Activated T-cell treated with anti-CD3 and anti-CD28 coated beads, Interleukin-2, amount 50 U/mL, for 24 hours (primary cell): Measurements from ENCODE around the gene TEX13D.

Experiments
- DNase-seq: peaks from one replicate; pipeline ENCODE4 v3.0.0-alpha.2; 2020
- H3K27ac Mint-ChIP-seq: 2 replicates; pipeline ENCODE4 v1.8.0; 2020; ENCODE audit warnings: mild to moderate bottlenecking, mixed read lengths
- H3K27me3 Mint-ChIP-seq: 2 replicates; pipeline ENCODE4 v1.8.0; 2020; ENCODE audit warnings: mixed read lengths
- H3K36me3 Mint-ChIP-seq: 2 replicates; pipeline ENCODE4 v1.8.0; 2020; ENCODE audit warnings: low read depth, mixed read lengths
- H3K4me1 Mint-ChIP-seq: 2 replicates; pipeline ENCODE4 v1.8.0; 2020; ENCODE audit warnings: low read depth, mixed read lengths
- H3K4me3 Mint-ChIP-seq: 2 replicates; pipeline ENCODE4 v1.8.0; 2020; ENCODE audit warnings: mild to moderate bottlenecking, moderate library complexity, mixed read lengths
- H3K9me3 Mint-ChIP-seq: 2 replicates; pipeline ENCODE4 v1.8.0; 2020; ENCODE audit warnings: mixed read lengths

The TEX13D gene

GRCh38 chrX:124342174-124342867, 9.9 kb downstream of the TEX13D start:
- Mint-ChIP-seq H3K4me3 (peak overlapping the region; percentile 57), H3K4me1 (peaks cover 74% of the 10 kb centered on the region), H3K27me3 (peaks cover 3% of the 10 kb centered on the region), H3K9me3 (no peaks in the 10 kb centered on the region), H3K36me3 (peaks cover 6% of the 10 kb centered on the region), H3K27ac (peak overlapping the region; percentile 82)
- no peak for DNase-seq

GRCh38 chrX:124343016-124343415, 10.6 kb downstream of the TEX13D start:
- Mint-ChIP-seq H3K9me3 (no peaks in the 10 kb centered on the region), H3K36me3 (peaks cover 6% of the 10 kb centered on the region), H3K27ac (peak overlapping the region; percentile 82), H3K4me3 (peak overlapping the region; percentile 57), H3K27me3 (peaks cover 3% of the 10 kb centered on the region), H3K4me1 (peaks cover 70% of the 10 kb centered on the region)
- DNase-seq: no peak

DNA sequence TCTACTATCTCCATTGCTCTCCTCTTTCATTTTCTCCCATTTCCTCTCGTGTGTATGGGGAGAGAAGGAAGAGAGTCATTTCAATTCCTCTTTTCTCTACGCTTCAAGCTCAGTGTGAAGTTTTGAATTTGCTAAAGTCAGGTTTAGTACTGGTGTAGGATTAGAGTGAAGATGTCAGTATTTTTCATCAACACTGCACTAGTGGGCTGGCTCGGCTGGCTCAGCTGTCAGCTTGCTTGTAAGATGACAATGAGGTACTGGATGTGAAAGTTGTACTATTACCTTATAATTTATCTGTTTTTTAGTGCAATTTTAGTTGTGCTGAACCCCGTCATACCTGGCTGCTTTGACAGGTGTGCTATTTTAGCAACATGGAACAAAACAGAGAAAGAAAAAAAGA, 11.8 kb downstream of the TEX13D start:
- no peak for DNase-seq
- Mint-ChIP-seq H3K4me1 (peaks cover 71% of the 10 kb centered on the region), H3K27ac (peak overlapping the region; percentile 82), H3K27me3 (peaks cover 3% of the 10 kb centered on the region), H3K36me3 (peaks cover 16% of the 10 kb centered on the region), H3K9me3 (no peaks in the 10 kb centered on the region), H3K4me3 (peak overlapping the region; percentile 18)

DNA sequence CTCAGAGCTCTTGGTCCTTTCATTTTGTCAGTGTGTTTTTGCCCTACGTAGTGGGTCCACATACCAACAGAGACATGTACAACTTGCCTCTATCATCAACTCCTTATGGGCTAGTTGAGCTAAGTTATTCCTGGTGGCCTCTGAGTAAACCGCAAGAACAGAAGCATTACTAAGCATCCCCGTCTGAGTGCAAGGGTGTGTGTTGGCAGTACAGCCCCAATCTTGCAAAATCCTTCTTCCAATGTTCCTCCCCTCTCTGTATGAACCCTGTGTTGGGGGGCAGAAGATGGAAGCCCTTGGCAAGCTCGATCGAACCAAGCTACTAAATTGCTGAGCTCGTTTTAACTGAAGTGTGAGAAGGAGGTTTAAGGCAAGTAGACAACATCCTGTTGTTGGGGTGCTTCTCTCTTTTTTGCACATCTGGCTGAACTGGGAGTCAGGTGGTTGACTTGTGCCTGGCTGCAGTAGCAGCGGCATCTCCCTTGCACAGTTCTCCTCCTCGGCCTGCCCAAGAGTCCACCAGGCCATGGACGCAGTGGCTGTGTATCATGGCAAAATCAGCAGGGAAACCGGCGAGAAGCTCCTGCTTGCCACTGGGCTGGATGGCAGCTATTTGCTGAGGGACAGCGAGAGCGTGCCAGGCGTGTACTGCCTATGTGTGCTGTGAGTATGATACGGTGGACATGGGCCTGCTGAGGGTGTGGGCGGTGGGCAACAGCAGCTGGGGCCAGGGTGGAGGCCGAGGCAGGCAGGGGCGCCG, 13.8 kb downstream of the TEX13D start, which contains the start of gene SH2D1A:
TSS of gene SH2D1A (plus strand) at position 447 of the 760 bp plus-strand sequence. CDS start at position 527, 80 bp downstream.
- peaks cover 16% of the 10 kb centered on the region for H3K36me3 Mint-ChIP-seq
- H3K4me3 Mint-ChIP-seq: peak within 1 kb of the TSS; percentile 90
- peaks cover 3% of the 10 kb centered on the region for H3K27me3 Mint-ChIP-seq
- H3K9me3 Mint-ChIP-seq: no peaks in the 10 kb centered on the region
- H3K4me1 Mint-ChIP-seq: peaks cover 58% of the 10 kb centered on the region
- H3K27ac Mint-ChIP-seq: peak within 1 kb of the TSS; percentile 98
- peak; percentile 61 for DNase-seq

DNA sequence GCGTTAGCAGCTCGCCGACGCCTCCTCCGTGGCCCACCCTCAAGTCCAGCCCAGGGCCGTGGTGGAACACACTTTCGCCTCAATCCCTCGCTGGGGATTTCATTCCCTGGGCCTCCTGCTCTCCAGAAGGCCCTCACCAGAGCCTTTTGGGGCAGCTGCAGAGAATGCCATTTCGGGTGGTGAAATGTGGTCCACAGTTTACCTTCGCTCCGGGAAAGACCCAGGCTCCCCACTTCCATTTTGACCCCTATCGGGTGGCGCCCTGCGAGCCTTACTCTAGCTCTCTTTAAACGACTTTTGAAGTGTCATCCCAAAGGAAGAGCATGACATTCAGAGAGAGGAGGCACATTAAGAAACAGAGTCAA, 14.4 kb downstream of the TEX13D start:
- H3K27ac Mint-ChIP-seq: peak overlapping the region; percentile 98
- H3K36me3 Mint-ChIP-seq: peaks cover 16% of the 10 kb centered on the region
- H3K9me3 Mint-ChIP-seq: no peaks in the 10 kb centered on the region
- H3K4me1 Mint-ChIP-seq: peaks cover 56% of the 10 kb centered on the region
- peak overlapping the region; percentile 90 for H3K4me3 Mint-ChIP-seq
- H3K27me3 Mint-ChIP-seq: peaks cover 3% of the 10 kb centered on the region
- DNase-seq: peak; percentile 57

GRCh38 chrX:124347242-124347641, 14.8 kb downstream of the TEX13D start:
- DNase-seq: no peak
- Mint-ChIP-seq H3K4me3 (peak overlapping the region; percentile 90), H3K27ac (peak overlapping the region; percentile 98), H3K9me3 (no peaks in the 10 kb centered on the region), H3K27me3 (peaks cover 3% of the 10 kb centered on the region), H3K36me3 (peaks cover 16% of the 10 kb centered on the region), H3K4me1 (peaks cover 52% of the 10 kb centered on the region)

DNA sequence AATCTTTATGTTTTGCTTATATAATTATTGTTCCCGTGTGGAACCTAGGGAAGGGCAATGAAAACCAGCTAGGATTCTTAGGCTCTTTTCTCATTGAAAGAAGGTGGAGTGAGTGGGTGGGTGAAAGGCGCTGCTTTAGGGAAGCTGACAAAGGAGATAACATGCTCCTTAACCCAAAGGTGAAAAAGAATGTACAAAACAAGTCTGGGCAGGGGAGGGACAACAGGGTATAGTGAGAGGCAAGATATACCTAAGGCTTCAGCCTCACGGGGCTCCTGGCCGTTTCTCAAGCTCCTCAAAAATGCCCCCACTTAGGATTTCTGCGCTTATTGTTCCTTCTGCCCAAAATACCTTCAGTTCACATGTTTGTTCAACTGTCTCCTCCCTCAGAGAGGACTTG, 15.7 kb downstream of the TEX13D start:
- H3K4me1 Mint-ChIP-seq: peaks cover 47% of the 10 kb centered on the region
- H3K36me3 Mint-ChIP-seq: peaks cover 16% of the 10 kb centered on the region
- peaks cover 3% of the 10 kb centered on the region for H3K27me3 Mint-ChIP-seq
- peak overlapping the region; percentile 98 for H3K27ac Mint-ChIP-seq
- peak overlapping the region; percentile 90 for H3K4me3 Mint-ChIP-seq
- DNase-seq: no peak
- no peaks in the 10 kb centered on the region for H3K9me3 Mint-ChIP-seq

DNA sequence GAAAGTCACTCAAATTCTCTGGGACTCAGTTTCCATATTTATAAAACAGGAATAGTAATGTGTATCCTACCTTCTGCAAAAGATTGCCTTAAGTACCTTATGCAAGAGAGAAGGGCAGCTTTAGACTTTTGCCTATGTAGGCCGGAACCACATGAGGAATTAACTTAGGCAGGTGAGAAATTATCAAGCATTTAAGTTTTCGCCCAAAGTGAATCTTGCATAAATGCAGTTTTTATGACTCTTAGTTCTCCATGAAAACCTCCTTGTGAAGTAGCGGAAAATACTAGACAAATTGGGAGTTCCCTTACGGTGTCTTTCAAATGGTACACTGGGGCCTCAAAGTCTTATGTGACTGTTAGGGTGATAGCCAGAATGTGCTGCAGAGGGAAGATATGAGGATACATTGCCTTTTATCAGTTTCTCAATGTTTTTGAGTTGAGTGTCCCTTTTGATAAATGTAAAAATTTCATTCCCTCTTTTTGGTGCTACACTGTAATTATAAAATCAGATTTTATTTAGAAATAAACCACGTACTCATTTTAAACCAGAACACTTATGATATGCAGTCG, 16.5 kb downstream of the TEX13D start:
- H3K4me1 Mint-ChIP-seq: peaks cover 45% of the 10 kb centered on the region
- peak overlapping the region; percentile 90 for H3K4me3 Mint-ChIP-seq
- peaks cover 3% of the 10 kb centered on the region for H3K27me3 Mint-ChIP-seq
- no peak for DNase-seq
- peaks cover 16% of the 10 kb centered on the region for H3K36me3 Mint-ChIP-seq
- H3K27ac Mint-ChIP-seq: peak overlapping the region; percentile 98
- H3K9me3 Mint-ChIP-seq: no peaks in the 10 kb centered on the region

DNA sequence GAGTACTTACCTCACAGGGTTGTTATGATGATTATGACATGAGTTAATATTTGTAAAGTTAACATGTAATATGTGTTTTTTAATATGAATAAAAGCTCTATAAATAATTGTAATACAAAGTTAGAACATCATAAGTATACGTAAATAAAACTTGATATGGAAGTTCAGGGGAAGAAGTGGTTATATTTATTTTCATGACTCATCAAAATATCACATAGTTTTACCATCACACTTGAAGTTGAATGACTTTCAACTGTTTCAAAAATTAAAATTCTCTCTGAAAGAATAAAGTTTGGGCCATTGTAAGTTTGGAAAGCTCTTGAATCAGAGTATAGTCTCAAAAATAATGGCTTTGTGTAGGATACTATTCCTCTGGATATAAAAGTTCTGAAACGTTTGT, 22.2 kb downstream of the TEX13D start:
- peaks cover 56% of the 10 kb centered on the region for H3K4me1 Mint-ChIP-seq
- H3K9me3 Mint-ChIP-seq: no peaks in the 10 kb centered on the region
- peak overlapping the region; percentile 68 for H3K4me3 Mint-ChIP-seq

DNA sequence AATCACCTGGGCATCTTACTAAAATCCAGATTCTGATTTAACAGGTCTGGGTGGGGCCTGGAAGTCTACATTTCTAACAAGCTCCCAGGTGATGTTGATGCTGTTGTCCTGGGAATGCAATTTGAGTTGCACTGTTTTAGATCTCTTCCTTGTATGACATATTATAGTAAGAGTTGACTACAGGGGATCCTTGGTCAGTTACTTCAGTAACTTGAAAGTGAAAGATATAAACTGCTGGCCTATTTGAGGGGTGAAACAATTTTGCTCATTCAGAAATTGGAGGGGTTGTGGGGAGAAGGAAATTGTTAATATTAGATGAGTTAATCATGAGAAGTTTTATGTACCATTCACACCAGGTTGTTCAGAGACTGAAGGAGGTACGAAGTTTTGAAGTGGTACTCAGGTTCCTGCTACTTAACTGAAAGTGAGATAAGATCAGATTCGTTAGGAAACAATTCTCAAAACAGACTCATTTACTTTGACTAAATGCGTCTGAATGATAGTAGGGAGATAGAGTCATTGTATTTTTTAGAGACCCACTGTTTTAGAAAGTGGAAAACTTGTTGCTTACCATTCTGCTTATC, 26.4 kb downstream of the TEX13D start:
- Mint-ChIP-seq H3K4me3 (peak overlapping the region; percentile 61), H3K27ac (peak overlapping the region; percentile 89), H3K36me3 (peaks cover 16% of the 10 kb centered on the region), H3K4me1 (peaks cover 65% of the 10 kb centered on the region), H3K9me3 (no peaks in the 10 kb centered on the region), H3K27me3 (peaks cover 9% of the 10 kb centered on the region)
- no peak for DNase-seq

More for the DNA sequence above, 22.2 kb downstream of the TEX13D start:
- H3K27me3 Mint-ChIP-seq: peaks cover 6% of the 10 kb centered on the region
- peak overlapping the region; percentile 89 for H3K27ac Mint-ChIP-seq
- peaks cover 8% of the 10 kb centered on the region for H3K36me3 Mint-ChIP-seq
- no peak for DNase-seq

- Mint-ChIP-seq H3K4me3 (no peak overlapping the region), H3K27me3 (peaks cover 5% of the 10 kb centered on the region), H3K27ac (peak overlapping the region; percentile 85), H3K4me1 (peaks cover 61% of the 10 kb centered on the region), H3K36me3 (peaks cover 20% of the 10 kb centered on the region), H3K9me3 (no peaks in the 10 kb centered on the region)
- DNase-seq: no peak
Measured at GRCh38 chrX:124362072-124362471, 29.6 kb downstream of the TEX13D start.

- peaks cover 5% of the 10 kb centered on the region for H3K27me3 Mint-ChIP-seq
- peaks cover 24% of the 10 kb centered on the region for H3K36me3 Mint-ChIP-seq
- no peak for DNase-seq
- no peaks in the 10 kb centered on the region for H3K9me3 Mint-ChIP-seq
- H3K27ac Mint-ChIP-seq: peak overlapping the region; percentile 85
- H3K4me3 Mint-ChIP-seq: peak overlapping the region; percentile 15
- peaks cover 62% of the 10 kb centered on the region for H3K4me1 Mint-ChIP-seq
Measured at GRCh38 chrX:124362761-124363160, 30.3 kb downstream of the TEX13D start.

GRCh38 chrX:124369722-124370121, 37.3 kb downstream of the TEX13D start:
- H3K36me3 Mint-ChIP-seq: peaks cover 67% of the 10 kb centered on the region
- H3K4me1 Mint-ChIP-seq: peaks cover 54% of the 10 kb centered on the region
- peak overlapping the region; percentile 64 for H3K27ac Mint-ChIP-seq
- no peaks in the 10 kb centered on the region for H3K9me3 Mint-ChIP-seq
- no peak for DNase-seq
- peaks cover 7% of the 10 kb centered on the region for H3K27me3 Mint-ChIP-seq
- no peak overlapping the region for H3K4me3 Mint-ChIP-seq

DNA sequence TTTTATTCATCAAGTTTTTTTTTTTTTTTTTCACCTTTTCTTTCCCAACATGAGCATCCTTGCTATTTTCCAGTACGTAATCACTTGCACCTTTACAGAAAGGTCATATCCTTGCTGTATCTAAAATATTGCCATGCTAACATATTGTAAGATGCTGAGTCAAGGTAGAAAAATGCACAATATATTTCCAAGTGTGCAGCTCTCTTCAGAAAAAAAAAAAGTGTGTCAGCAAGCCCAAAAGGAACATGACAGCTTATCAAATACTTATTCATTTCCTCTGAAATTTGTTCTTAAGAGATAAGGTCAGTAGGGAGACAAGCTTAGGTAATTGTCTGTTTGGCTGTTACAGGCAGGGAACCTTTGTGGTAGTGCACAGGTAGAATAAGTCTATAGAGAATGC, 40.9 kb downstream of the TEX13D start:
- Mint-ChIP-seq H3K36me3 (peaks cover 51% of the 10 kb centered on the region), H3K27ac (no peak overlapping the region), H3K27me3 (peaks cover 7% of the 10 kb centered on the region), H3K4me3 (no peak overlapping the region), H3K4me1 (peaks cover 36% of the 10 kb centered on the region), H3K9me3 (no peaks in the 10 kb centered on the region)
- no peak for DNase-seq
